ENCODE data around the gene SAFB.

- TF ChIP-seq EZH2 (IDR thresholded peaks at IDR 0.05) (no peak), POLR2AphosphoS5 (IDR thresholded peaks at IDR 0.05; ENCODE audit: borderline replicate concordance, low read depth, low read length) (no peak), FOXP2 (optimal IDR thresholded peaks at IDR 0.05; ENCODE audit: control extremely low read depth, extremely low read length, insufficient read depth) (no peak)
Observed at GRCh38 chr19:5684694-5685430, 62.0 kb downstream of the SAFB start.
